Natural killer cell (primary cell): Measurements from ENCODE around the gene GPR3. TPM values are rescaled to one million over a fixed set of nuclear protein-coding genes. Genes with fewer than 3 reads are reported as not detected.

Source experiments
- ATAC-seq, 3 donors: fragments of 150-1000 bp in 2 of 3; fragments of 200-7000 bp in 1 of 3; cut with Tn5 transposase; 1 replicate in 1 of 3; 2 replicates in 2 of 3; pipeline ENCODE4 v1.10.0; 2021; ENCODE audit warnings: mild to moderate bottlenecking in 2 of 3, moderate library complexity in 2 of 3
- DNase-seq, 2 donors: peaks; one replicate each; pipeline versions ENCODE4 v3.0.0 to v3.0.0-alpha.2; 2013 to 2021; ENCODE audit warnings: mixed read lengths in 1 of 2
- H3K27ac ChIP-seq: one replicate; pipeline ENCODE4 v1.5.1; 2013; ENCODE audit warnings: mild to moderate bottlenecking, low read length
- H3K27me3 ChIP-seq: one replicate; pipeline ENCODE4 v1.6.1; 2013; ENCODE audit warnings: low read length; ENCODE audit not compliant: control insufficient read depth, insufficient read depth
- H3K36me3 ChIP-seq: one replicate; pipeline ENCODE4 v1.6.1; 2013; ENCODE audit warnings: low read length; ENCODE audit not compliant: control insufficient read depth, insufficient read depth
- H3K4me1 ChIP-seq: one replicate; pipeline ENCODE4 v1.6.1; 2013; ENCODE audit warnings: low read length; ENCODE audit not compliant: control insufficient read depth, insufficient read depth
- H3K4me3 ChIP-seq: one replicate; pipeline ENCODE4 v1.5.1; 2013; ENCODE audit warnings: low read length
- H3K9me3 ChIP-seq: one replicate; pipeline ENCODE4 v1.6.1; 2013; ENCODE audit warnings: low read length; ENCODE audit not compliant: control insufficient read depth, insufficient read depth
- H3K27ac Mint-ChIP-seq, 2 donors: one replicate each; pipeline ENCODE4 v1.8.0; 2022; ENCODE audit warnings: mild to moderate bottlenecking in 2 of 2, mixed read lengths in 2 of 2, moderate library complexity in 1 of 2
- H3K27me3 Mint-ChIP-seq, 2 donors: one replicate each; pipeline ENCODE4 v1.8.0; 2022; ENCODE audit warnings: low read depth in 2 of 2, mixed read lengths in 2 of 2
- H3K36me3 Mint-ChIP-seq: one replicate; pipeline ENCODE4 v1.8.0; 2022; ENCODE audit warnings: mixed read lengths
- H3K4me1 Mint-ChIP-seq, 2 donors: one replicate each; pipeline ENCODE4 v1.8.0; 2022; ENCODE audit warnings: mixed read lengths in 2 of 2
- H3K4me3 Mint-ChIP-seq: one replicate; pipeline ENCODE4 v1.8.0; 2022; ENCODE audit warnings: mild to moderate bottlenecking, moderate library complexity, mixed read lengths
- H3K9me3 Mint-ChIP-seq, 2 donors: one replicate each; pipeline ENCODE4 v1.8.0; 2022; ENCODE audit warnings: mixed read lengths in 2 of 2
- WGBS: methylation state at CpG from one replicate; pipeline ENCODE4 v1.1.7; 2013; ENCODE audit warnings: missing lambda C conversion rate; ENCODE audit not compliant: insufficient coverage; 5-methylcytosine and 5-hydroxymethylcytosine counted together
- intact Hi-C: fragments of 100-400 bp; cut with micrococcal nuclease; formaldehyde crosslinking; loops from one replicate; pipeline ENCODE4 v1.14.2; 2022
- total RNA-seq, 4 donors: library from RNA; stranded (reverse); fragments of 120-200 nt in 1 of 4; gene quantifications; one replicate each; pipeline versions ENCODE4 v1.2.3 to v1.2.4, GENCODE V29; 2013 to 2022
- TF ChIP-seq, protein P1 (sequence below): fragments of 200-600 bp; IDR thresholded peaks from one replicate; pipeline ENCODE4 v1.8.0; 2022; ENCODE audit warnings: antibody characterized with exemption

GPR3 gene
- total RNA-seq, 3 donors from 2014 or later (not counting 1 experiment from before 2014, with no cell fraction given) = 0.39 to 0.87 (median 0.60) TPM

DNA sequence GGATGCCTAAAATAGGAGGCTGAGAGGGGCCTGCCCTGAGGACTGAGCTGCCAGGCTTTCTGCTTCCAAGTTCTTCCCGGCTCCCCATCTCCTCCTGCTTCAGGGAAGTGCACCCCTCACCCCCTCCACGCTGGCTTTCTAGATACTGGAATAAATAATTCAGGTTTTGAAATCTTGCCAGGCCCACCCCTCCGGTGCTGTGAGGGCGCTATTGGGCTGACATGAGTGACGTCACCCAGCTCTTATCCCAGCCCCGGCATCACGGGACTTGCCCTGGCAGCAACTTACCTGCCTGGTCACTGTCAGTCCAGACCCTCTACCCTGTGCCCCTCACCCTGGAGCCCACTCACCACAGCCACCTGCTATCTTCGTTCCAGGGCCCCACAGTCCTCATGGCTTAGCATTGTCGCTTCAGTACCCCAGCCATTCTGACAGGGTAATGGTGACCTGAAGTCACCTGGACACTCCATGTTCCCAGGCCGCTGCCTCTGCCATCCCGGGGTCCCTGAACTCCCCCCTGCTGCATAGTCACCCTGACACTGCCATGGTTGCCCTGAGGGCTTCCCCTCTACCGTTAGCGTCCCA lies 819 bp upstream of the GPR3 start:
- H3K27me3 ChIP-seq = no peaks in the 10 kb centered on the region
- Mint-ChIP-seq H3K27ac (peak overlapping the region; percentile 84 to 98), H3K9me3 (no peaks in the 10 kb centered on the region), H3K36me3 (no peaks in the 10 kb centered on the region), H3K27me3 (peaks cover 7 to 17% of the 10 kb centered on the region in 2 donors), H3K4me1 (peaks cover 9 to 19% of the 10 kb centered on the region in 2 donors), H3K4me3 (peak overlapping the region; percentile 87)
- intact Hi-C loops = no loop called here
- H3K27ac ChIP-seq = no peak overlapping the region
- peak in 1 of 2 donors; percentile 64 for DNase-seq
- TF ChIP-seq, protein P1, sequence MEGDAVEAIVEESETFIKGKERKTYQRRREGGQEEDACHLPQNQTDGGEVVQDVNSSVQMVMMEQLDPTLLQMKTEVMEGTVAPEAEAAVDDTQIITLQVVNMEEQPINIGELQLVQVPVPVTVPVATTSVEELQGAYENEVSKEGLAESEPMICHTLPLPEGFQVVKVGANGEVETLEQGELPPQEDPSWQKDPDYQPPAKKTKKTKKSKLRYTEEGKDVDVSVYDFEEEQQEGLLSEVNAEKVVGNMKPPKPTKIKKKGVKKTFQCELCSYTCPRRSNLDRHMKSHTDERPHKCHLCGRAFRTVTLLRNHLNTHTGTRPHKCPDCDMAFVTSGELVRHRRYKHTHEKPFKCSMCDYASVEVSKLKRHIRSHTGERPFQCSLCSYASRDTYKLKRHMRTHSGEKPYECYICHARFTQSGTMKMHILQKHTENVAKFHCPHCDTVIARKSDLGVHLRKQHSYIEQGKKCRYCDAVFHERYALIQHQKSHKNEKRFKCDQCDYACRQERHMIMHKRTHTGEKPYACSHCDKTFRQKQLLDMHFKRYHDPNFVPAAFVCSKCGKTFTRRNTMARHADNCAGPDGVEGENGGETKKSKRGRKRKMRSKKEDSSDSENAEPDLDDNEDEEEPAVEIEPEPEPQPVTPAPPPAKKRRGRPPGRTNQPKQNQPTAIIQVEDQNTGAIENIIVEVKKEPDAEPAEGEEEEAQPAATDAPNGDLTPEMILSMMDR = no peak
- 18% methylated on average over 13 of the region's 13 CpGs for WGBS
- H3K36me3 ChIP-seq = no peaks in the 10 kb centered on the region
- peaks cover 23% of the 10 kb centered on the region for H3K4me1 ChIP-seq
- no peak overlapping the region for H3K4me3 ChIP-seq
- no peaks in the 10 kb centered on the region for H3K9me3 ChIP-seq
- ATAC-seq = no peak

DNA sequence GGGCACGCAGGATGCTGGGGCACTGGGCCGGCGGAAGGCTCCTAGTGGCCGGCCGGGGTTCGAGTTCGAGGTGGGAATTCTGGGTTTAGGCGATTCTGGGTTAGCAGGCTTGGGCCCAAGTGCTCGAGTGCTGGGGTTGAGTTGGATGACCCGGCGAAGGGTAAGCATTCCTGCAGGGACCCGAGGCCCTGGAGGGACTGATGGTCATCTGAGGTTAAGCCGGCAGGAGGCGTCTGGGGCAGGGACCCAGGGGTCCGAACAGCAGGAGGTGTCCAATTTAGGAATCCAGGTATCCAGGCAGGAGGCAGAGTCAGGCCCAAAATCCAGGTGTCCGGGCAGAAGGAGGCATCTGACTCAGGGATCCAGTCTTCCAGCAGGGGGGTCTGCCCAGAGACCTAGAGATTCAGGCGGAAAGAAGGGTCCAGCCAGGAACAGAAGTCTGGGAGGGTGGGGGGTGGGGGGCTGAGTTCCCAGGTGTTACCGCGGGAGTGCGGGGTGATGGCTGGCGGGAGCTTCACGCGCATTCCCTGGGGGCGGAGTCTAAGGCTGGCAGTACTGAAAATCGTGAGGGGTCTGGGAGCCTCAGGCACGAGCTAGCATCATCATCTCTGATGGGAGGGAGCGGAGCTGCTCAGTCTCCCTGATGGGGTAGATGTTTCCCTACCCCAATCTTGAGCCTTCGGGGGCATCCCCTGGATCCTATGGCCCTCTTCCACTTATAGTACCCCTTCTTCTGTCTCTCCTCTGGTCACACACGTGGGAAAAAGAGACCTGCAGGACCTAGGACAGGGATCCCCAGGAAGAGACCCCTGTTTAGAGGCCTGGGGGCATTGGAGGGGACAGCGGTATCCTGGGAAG lies 585 bp downstream of the GPR3 start:
- Histone ChIP-seq H3K9me3 (no peaks in the 10 kb centered on the region), H3K27ac (no peak overlapping the region), H3K27me3 (no peaks in the 10 kb centered on the region), H3K4me1 (peaks cover 23% of the 10 kb centered on the region), H3K36me3 (no peaks in the 10 kb centered on the region), H3K4me3 (peak overlapping the region; percentile 20)
- peak overlapping the region; percentile 61 for H3K4me3 Mint-ChIP-seq
- intact Hi-C loops = no loop called here
- no peak for ATAC-seq
- peaks cover 9 to 19% of the 10 kb centered on the region in 2 donors for H3K4me1 Mint-ChIP-seq
- TF ChIP-seq, protein P1 = no peak
- 46% methylated on average over 30 of the region's 30 CpGs for WGBS
- H3K27ac Mint-ChIP-seq = peak overlapping the region in 1 of 2 donors; percentile 98
- no peaks in the 10 kb centered on the region for H3K36me3 Mint-ChIP-seq
- peaks cover 7 to 14% of the 10 kb centered on the region in 2 donors for H3K27me3 Mint-ChIP-seq
- no peak for DNase-seq
- H3K9me3 Mint-ChIP-seq = no peaks in the 10 kb centered on the region

DNA sequence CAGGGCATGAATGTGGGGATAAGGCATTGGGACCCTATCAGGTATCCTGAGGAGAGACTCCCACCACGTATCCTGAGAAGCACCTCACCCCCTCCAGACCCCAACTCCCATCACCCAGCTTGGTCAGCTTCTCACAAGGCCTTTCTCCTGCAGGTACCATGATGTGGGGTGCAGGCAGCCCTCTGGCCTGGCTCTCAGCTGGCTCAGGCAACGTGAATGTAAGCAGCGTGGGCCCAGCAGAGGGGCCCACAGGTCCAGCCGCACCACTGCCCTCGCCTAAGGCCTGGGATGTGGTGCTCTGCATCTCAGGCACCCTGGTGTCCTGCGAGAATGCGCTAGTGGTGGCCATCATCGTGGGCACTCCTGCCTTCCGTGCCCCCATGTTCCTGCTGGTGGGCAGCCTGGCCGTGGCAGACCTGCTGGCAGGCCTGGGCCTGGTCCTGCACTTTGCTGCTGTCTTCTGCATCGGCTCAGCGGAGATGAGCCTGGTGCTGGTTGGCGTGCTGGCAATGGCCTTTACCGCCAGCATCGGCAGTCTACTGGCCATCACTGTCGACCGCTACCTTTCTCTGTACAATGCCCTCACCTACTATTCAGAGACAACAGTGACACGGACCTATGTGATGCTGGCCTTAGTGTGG lies 1.3 kb downstream of the GPR3 start:
- peaks cover 7 to 10% of the 10 kb centered on the region in 2 donors for H3K27me3 Mint-ChIP-seq
- peak overlapping the region in 1 of 2 donors; percentile 98 for H3K27ac Mint-ChIP-seq
- intact Hi-C loops = loop anchor here (2.0 kb wide), 2 partner anchors 61 to 269 kb away; no protein-coding TSS in a partner anchor
- no peaks in the 10 kb centered on the region for H3K27me3 ChIP-seq
- H3K4me1 ChIP-seq = peaks cover 23% of the 10 kb centered on the region
- H3K27ac ChIP-seq = no peak overlapping the region
- 96% methylated on average over 18 of the region's 18 CpGs for WGBS
- no peaks in the 10 kb centered on the region for H3K36me3 Mint-ChIP-seq
- no peak overlapping the region for H3K4me3 ChIP-seq
- peaks cover 9 to 19% of the 10 kb centered on the region in 2 donors for H3K4me1 Mint-ChIP-seq
- TF ChIP-seq, protein P1 = no peak
- H3K36me3 ChIP-seq = no peaks in the 10 kb centered on the region
- H3K9me3 ChIP-seq = no peaks in the 10 kb centered on the region
- DNase-seq (no peak), ATAC-seq (no peak)
- no peaks in the 10 kb centered on the region for H3K9me3 Mint-ChIP-seq
- peak overlapping the region; percentile 9 for H3K4me3 Mint-ChIP-seq
